HEK293T (cell line): ENCODE measurements around the gene ERRFI1.

ENCODE experiments used
- CTCF ChIA-PET: fragments of 350-600 bp; formaldehyde crosslinking; extraction: SDS; loops from one replicate; lab custom pipeline; 2021; ENCODE audit warnings: antibody characterized with exemption, inconsistent platforms; lab: Yijun Ruan, JAX
- POLR2A ChIA-PET: fragments of 350-600 bp; formaldehyde crosslinking; extraction: SDS; loops from one replicate; lab custom pipeline; 2020; ENCODE audit warnings: antibody characterized with exemption, inconsistent platforms; lab: Yijun Ruan, JAX
- DNase-seq: peaks from one replicate; pipeline ENCODE4 v3.0.0; 2012; ENCODE audit warnings: mixed read lengths; ENCODE audit errors: extremely low spot score
- ARNT ChIP-seq: fragments of 450-650 bp; IDR thresholded peaks from 2 replicates; pipeline ENCODE4 v1.6.1; 2017; ENCODE audit warnings: mild to moderate bottlenecking
- BHLHE40 ChIP-seq: fragments of 450-650 bp; IDR thresholded peaks from 2 replicates; pipeline ENCODE4 v1.6.1; 2016; ENCODE audit warnings: mild to moderate bottlenecking, moderate library complexity, borderline replicate concordance
- CTBP1 ChIP-seq: fragments of 450-650 bp; IDR thresholded peaks from 2 replicates; pipeline ENCODE4 v1.6.1; 2016; ENCODE audit warnings: borderline replicate concordance
- ELF4 ChIP-seq: fragments of 450-650 bp; IDR thresholded peaks from 2 replicates; pipeline ENCODE4 v1.6.1; 2017; ENCODE audit warnings: antibody characterized with exemption
- FOXA1 ChIP-seq: fragments of 450-650 bp; IDR thresholded peaks from 2 replicates; pipeline ENCODE4 v1.6.1; 2016; ENCODE audit warnings: mild to moderate bottlenecking
- FOXK2 ChIP-seq: fragments of 450-650 bp; IDR thresholded peaks from 2 replicates; pipeline ENCODE4 v1.6.1; 2016; ENCODE audit warnings: mild to moderate bottlenecking
- FOXM1 ChIP-seq: fragments of 450-650 bp; IDR thresholded peaks from 2 replicates; pipeline ENCODE4 v1.6.1; 2017; ENCODE audit warnings: mild to moderate bottlenecking, borderline replicate concordance
- HDGF ChIP-seq: fragments of 450-650 bp; IDR thresholded peaks from 2 replicates; pipeline ENCODE4 v1.6.1; 2017; ENCODE audit warnings: antibody characterized with exemption, borderline replicate concordance
- L3MBTL2 ChIP-seq: fragments of 450-650 bp; conservative IDR thresholded peaks from 2 replicates; pipeline ENCODE4 v1.6.1; 2016; ENCODE audit warnings: mild to moderate bottlenecking
- LEF1 ChIP-seq: fragments of 450-650 bp; IDR thresholded peaks from 2 replicates; pipeline ENCODE4 v1.6.1; 2017; ENCODE audit warnings: mild to moderate bottlenecking, borderline replicate concordance
- NFRKB ChIP-seq: fragments of 450-650 bp; IDR thresholded peaks from 2 replicates; pipeline ENCODE4 v1.6.1; 2016; ENCODE audit warnings: mild to moderate bottlenecking, moderate library complexity
- PKNOX1 ChIP-seq: fragments of 450-650 bp; IDR thresholded peaks from 2 replicates; pipeline ENCODE4 v1.6.1; 2016
- SP1 ChIP-seq: fragments of 450-650 bp; IDR thresholded peaks from 2 replicates; pipeline ENCODE4 v1.6.1; 2017
- SUZ12 ChIP-seq: fragments of 450-650 bp; IDR thresholded peaks from 2 replicates; pipeline ENCODE4 v1.6.1; 2016; ENCODE audit warnings: mild to moderate bottlenecking
- TARDBP ChIP-seq: fragments of 450-650 bp; IDR thresholded peaks from 2 replicates; pipeline ENCODE4 v1.6.1; 2016
- ZNF384 ChIP-seq: fragments of 450-650 bp; IDR thresholded peaks from 2 replicates; pipeline ENCODE4 v1.6.1; 2016

Gene ERRFI1

GRCh38 chr1:8032366-8032910, 6.3 kb upstream of the ERRFI1 start:
- TF ChIP-seq TARDBP = no peak
- no peak for TF ChIP-seq ZNF384
- TF ChIP-seq FOXK2 = no peak
- no peak for TF ChIP-seq FOXA1
- TF ChIP-seq CTBP1 = no peak
- no peak for TF ChIP-seq L3MBTL2
- no peak for TF ChIP-seq NFRKB
- TF ChIP-seq ELF4 = no peak
- TF ChIP-seq ARNT = no peak
- no peak for TF ChIP-seq LEF1
- TF ChIP-seq HDGF = no peak
- TF ChIP-seq SP1 = no peak
- TF ChIP-seq BHLHE40 = no peak
- ChIA-PET CTCF (interaction anchor here (1.1 kb wide), 1 partner anchor 282 kb away, joined by 3 read pairs; no protein-coding TSS in a partner anchor), POLR2A (no interaction called here)
- DNase-seq = no peak

DNA sequence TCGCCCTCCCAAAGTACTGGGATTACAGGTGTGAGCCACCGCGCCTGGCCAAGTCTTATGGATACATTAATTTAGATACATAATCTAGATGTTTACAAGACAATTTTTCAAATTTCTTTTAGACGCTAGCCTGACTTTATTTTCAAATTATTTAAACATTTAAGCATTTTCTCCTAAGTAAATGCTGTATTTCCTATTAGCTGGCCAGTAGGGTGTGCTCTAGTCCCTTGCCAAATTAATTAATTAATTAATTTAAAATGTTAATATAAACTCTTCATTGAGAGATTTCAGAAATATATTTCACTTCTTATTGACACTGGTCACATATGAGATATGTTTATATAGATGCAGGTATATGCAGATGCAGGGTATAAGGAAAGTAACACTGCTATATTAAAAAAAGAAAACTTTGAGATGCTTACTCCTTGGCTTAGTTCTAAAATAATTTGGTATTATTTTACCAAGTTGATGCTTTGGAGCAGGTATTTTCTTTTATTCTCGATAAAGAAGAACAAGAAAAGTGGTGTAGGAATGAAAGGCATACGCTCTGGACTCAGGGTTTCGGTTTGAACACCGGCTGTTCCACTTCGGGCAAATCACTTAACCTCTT, 5.2 kb upstream of the ERRFI1 start:
- no peak for TF ChIP-seq BHLHE40
- TF ChIP-seq L3MBTL2 = no peak
- TF ChIP-seq SP1 = no peak
- TF ChIP-seq FOXM1 = no peak
- no peak for TF ChIP-seq FOXA1
- no peak for TF ChIP-seq FOXK2
- TF ChIP-seq PKNOX1 = no peak
- ChIA-PET CTCF (interaction anchor here (0.7 to 2.2 kb wide), 6 partner anchors 9 to 318 kb away, joined by 3 to 6 read pairs (median 3); no protein-coding TSS in a partner anchor), POLR2A (interaction anchor here (1.2 kb wide), 1 partner anchor 283 kb away, joined by 3 read pairs; no protein-coding TSS in a partner anchor)
- no peak for DNase-seq

DNA sequence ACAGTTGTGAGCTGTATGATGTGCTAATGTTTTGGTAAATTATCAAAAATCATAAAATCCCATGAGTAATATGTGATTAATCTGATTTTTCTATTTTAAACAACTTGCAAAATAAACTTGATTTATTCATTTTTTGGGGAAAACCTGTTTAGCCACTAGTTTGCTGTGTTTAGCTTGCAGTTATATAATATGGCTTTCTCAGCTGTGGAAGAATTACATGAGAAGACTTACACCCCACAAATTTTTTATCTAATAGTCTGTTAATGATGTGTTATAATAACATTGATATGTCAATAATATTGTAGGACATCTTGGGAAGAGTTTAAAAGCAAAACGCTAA, 2.4 kb upstream of the ERRFI1 start:
- no peak for TF ChIP-seq FOXM1
- TF ChIP-seq HDGF = no peak
- no peak for TF ChIP-seq SP1
- no peak for TF ChIP-seq L3MBTL2
- TF ChIP-seq PKNOX1 = no peak
- TF ChIP-seq ZNF384 = no peak
- no peak for TF ChIP-seq NFRKB
- no peak for TF ChIP-seq BHLHE40
- TF ChIP-seq ARNT = no peak
- no peak for TF ChIP-seq LEF1
- no peak for TF ChIP-seq SUZ12
- TF ChIP-seq FOXK2 = no peak
- no peak for TF ChIP-seq TARDBP
- no peak for TF ChIP-seq CTBP1
- CTCF ChIA-PET = interaction anchor here (0.7 kb wide), 1 partner anchor 46 kb away, joined by 3 read pairs; no protein-coding TSS in a partner anchor
- POLR2A ChIA-PET = interaction anchor here (0.6 kb wide), 1 partner anchor 286 kb away, joined by 4 read pairs; no protein-coding TSS in a partner anchor
- no peak for DNase-seq

GRCh38 chr1:8027748-8028570, 1.9 kb upstream of the ERRFI1 start:
- DNase-seq = no peak
- POLR2A ChIA-PET = interaction anchor here (0.6 to 1.9 kb wide), 3 partner anchors 12 to 286 kb away, joined by 3 to 10 read pairs (median 4); no protein-coding TSS in a partner anchor
- TF ChIP-seq CTBP1 (no peak), SUZ12 (no peak), NFRKB (no peak), FOXA1 (no peak), FOXM1 (no peak)
- CTCF ChIA-PET = interaction anchor here (0.5 to 0.7 kb wide), 3 partner anchors 37 to 258 kb away, joined by 3 to 4 read pairs (median 4); no protein-coding TSS in a partner anchor

GRCh38 chr1:8026976-8027747, 1.1 kb upstream of the ERRFI1 start:
- TF ChIP-seq ELF4 = no peak
- no peak for DNase-seq
- CTCF ChIA-PET = no interaction called here
- POLR2A ChIA-PET = interaction anchor here (0.7 to 1.9 kb wide), 4 partner anchors 11 to 288 kb away, joined by 3 to 10 read pairs (median 4); no protein-coding TSS in a partner anchor

DNA sequence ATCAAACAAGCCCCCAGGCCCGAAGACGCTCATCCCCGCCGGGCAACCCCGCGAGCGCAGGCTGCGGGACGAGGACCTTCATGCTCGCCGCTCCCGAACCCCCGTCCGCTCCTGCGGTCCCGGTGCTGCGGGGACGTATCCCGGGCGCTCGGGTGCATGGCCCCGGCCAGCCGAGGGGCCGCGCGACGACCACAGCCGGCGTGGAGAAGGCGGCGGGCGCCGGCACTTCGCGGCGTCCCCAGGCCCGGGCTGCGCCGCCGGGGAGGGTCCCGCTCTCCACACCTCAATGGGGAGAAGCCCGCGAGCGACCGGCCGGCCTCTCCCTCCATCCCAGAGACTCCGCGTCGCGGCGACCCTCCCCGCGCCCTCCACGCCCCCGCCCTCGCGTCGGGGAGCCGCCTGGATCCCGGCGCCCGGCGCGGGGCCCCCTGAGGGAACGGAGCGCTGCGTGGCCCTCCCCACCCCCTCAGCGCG, 401 bp downstream of the ERRFI1 start:
- CTCF ChIA-PET = no interaction called here
- POLR2A ChIA-PET = interaction anchor here (1.0 to 1.9 kb wide), 3 partner anchors 9 to 290 kb away, joined by 4 to 10 read pairs (median 5); no protein-coding TSS in a partner anchor
- no peak for TF ChIP-seq ELF4
- TF ChIP-seq ARNT = no peak
- no peak for TF ChIP-seq FOXK2
- TF ChIP-seq HDGF = no peak
- TF ChIP-seq SP1 = no peak
- no peak for TF ChIP-seq ZNF384
- TF ChIP-seq LEF1 = no peak
- no peak for TF ChIP-seq CTBP1
- TF ChIP-seq BHLHE40 = no peak
- TF ChIP-seq NFRKB = no peak
- TF ChIP-seq SUZ12 = no peak
- TF ChIP-seq L3MBTL2 = no peak
- no peak for TF ChIP-seq FOXA1
- no peak for TF ChIP-seq FOXM1
- no peak for TF ChIP-seq TARDBP
- TF ChIP-seq PKNOX1 = no peak
- no peak for DNase-seq
